ENCODE measurements around the gene PTPRG. TPM values are rescaled to one million over a fixed set of nuclear protein-coding genes. Genes with fewer than 3 reads are reported as not detected.

Gene PTPRG
- total RNA-seq, 1 experiment from 2014 or later, result 0.74 TPM

GRCh38 chr3:62329971-62330370 is 768.6 kb downstream of the PTPRG start:
- Histone ChIP-seq H3K36me3 (ENCODE audit: control insufficient read depth, insufficient read depth, low read length) (no peaks in the 10 kb centered on the region; the same call in 1 of the 2 replicates), H3K27me3 (ENCODE audit: control insufficient read depth, insufficient read depth, low read length) (no peaks in the 10 kb centered on the region), H3K4me3 (ENCODE audit: low read depth in 2 of 2, low read length in 2 of 2) (no peak overlapping the region), H3K9me3 (ENCODE audit: control insufficient read depth, insufficient read depth, low read depth, low read length) (no peaks in the 10 kb centered on the region), H3K4me1 (ENCODE audit: control insufficient read depth, insufficient read depth, low read length) (no peaks in the 10 kb centered on the region), H3K27ac (ENCODE audit: low read length) (no peak overlapping the region)
- CTCF ChIA-PET, result no interaction called here
- no peak for DNase-seq (ENCODE audit: low read depth, low spot score)
- POLR2A ChIA-PET, result no interaction called here
- no peak for ATAC-seq
- in situ Hi-C loops (cut with HindIII; ENCODE audit: low pct_unique_long_range_greater_than_20kb, low sequenced_read_pairs), result no loop called here
- TF ChIP-seq REST (IDR thresholded peaks at IDR 0.05; ENCODE audit: insufficient read depth in 1 of 2, low read depth in 2 of 2, low read length in 1 of 2) (no peak), POLR2AphosphoS5 (IDR thresholded peaks at IDR 0.05; ENCODE audit: low read depth, low read length) (no peak), TCF7L2 (IDR thresholded peaks at IDR 0.05; ENCODE audit: low read depth, low read length) (no peak), SIN3A (IDR thresholded peaks at IDR 0.05; ENCODE audit: borderline replicate concordance, insufficient read depth, low read depth, low read length) (no peak)
- TF ChIP-seq, protein P1, sequence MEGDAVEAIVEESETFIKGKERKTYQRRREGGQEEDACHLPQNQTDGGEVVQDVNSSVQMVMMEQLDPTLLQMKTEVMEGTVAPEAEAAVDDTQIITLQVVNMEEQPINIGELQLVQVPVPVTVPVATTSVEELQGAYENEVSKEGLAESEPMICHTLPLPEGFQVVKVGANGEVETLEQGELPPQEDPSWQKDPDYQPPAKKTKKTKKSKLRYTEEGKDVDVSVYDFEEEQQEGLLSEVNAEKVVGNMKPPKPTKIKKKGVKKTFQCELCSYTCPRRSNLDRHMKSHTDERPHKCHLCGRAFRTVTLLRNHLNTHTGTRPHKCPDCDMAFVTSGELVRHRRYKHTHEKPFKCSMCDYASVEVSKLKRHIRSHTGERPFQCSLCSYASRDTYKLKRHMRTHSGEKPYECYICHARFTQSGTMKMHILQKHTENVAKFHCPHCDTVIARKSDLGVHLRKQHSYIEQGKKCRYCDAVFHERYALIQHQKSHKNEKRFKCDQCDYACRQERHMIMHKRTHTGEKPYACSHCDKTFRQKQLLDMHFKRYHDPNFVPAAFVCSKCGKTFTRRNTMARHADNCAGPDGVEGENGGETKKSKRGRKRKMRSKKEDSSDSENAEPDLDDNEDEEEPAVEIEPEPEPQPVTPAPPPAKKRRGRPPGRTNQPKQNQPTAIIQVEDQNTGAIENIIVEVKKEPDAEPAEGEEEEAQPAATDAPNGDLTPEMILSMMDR (IDR thresholded peaks at IDR 0.05), result no peak
- no TSS peak for BruUV-seq (replicated peaks)
- intact Hi-C loops (cut with micrococcal nuclease; ENCODE audit: unreplicated experiment), result loop anchor here (10.0 kb wide), 1 partner anchor 125 kb away; no protein-coding TSS in a partner anchor

- no TSS peak for BruUV-seq (replicated peaks)
- CTCF ChIA-PET, result no interaction called here
- no peak for ATAC-seq
- intact Hi-C loops (cut with micrococcal nuclease; ENCODE audit: unreplicated experiment), result loop anchor here (1.0 to 10.0 kb wide), 2 partner anchors 127 to 228 kb away; no protein-coding TSS in a partner anchor
- Histone ChIP-seq H3K9me3 (ENCODE audit: control insufficient read depth, insufficient read depth, low read depth, low read length) (no peaks in the 10 kb centered on the region), H3K36me3 (ENCODE audit: control insufficient read depth, insufficient read depth, low read length) (no peaks in the 10 kb centered on the region; the same call in 1 of the 2 replicates), H3K27me3 (ENCODE audit: control insufficient read depth, insufficient read depth, low read length) (no peaks in the 10 kb centered on the region), H3K4me1 (ENCODE audit: control insufficient read depth, insufficient read depth, low read length) (no peaks in the 10 kb centered on the region), H3K4me3 (ENCODE audit: low read depth in 2 of 2, low read length in 2 of 2) (no peak overlapping the region), H3K27ac (ENCODE audit: low read length) (no peak overlapping the region)
- in situ Hi-C loops (cut with HindIII; ENCODE audit: low pct_unique_long_range_greater_than_20kb, low sequenced_read_pairs), result no loop called here
- TF ChIP-seq, protein P1 (IDR thresholded peaks at IDR 0.05), result no peak
- TF ChIP-seq REST (IDR thresholded peaks at IDR 0.05; ENCODE audit: insufficient read depth in 1 of 2, low read depth in 2 of 2, low read length in 1 of 2) (no peak), TCF7L2 (IDR thresholded peaks at IDR 0.05; ENCODE audit: low read depth, low read length) (no peak), POLR2AphosphoS5 (IDR thresholded peaks at IDR 0.05; ENCODE audit: low read depth, low read length) (no peak), SIN3A (IDR thresholded peaks at IDR 0.05; ENCODE audit: borderline replicate concordance, insufficient read depth, low read depth, low read length) (no peak)
- DNase-seq (ENCODE audit: low read depth, low spot score), result no peak
- POLR2A ChIA-PET, result interaction anchor here (0.6 kb wide), 1 partner anchor 843 kb away, joined by 9 read pairs; no protein-coding TSS in a partner anchor
These were observed 770.6 kb downstream of the PTPRG start for GRCh38 chr3:62332017-62332416.

Measured in Panc1 (cell line).